NCI-H1092 (cell line): ENCODE results near the gene MAST4.

ENCODE experiments used
- DNase-seq: peaks from one replicate; lab custom pipeline; 2025; lab: John Stamatoyannopoulos, UW

Gene MAST4

GRCh38 chr5:66992547-66992946, 396.4 kb downstream of the MAST4 start:
- DNase-seq = no peak

- DNase-seq = no peak
Measured at GRCh38 chr5:66993448-66993847, 397.3 kb downstream of the MAST4 start.

- DNase-seq = no peak
Measured at GRCh38 chr5:66993882-66994281, 397.7 kb downstream of the MAST4 start.

- no peak for DNase-seq
Measured at GRCh38 chr5:66994790-66995189, 398.6 kb downstream of the MAST4 start.

- no peak for DNase-seq
Measured at GRCh38 chr5:67000794-67001475, 404.7 kb downstream of the MAST4 start.

- no peak for DNase-seq
Measured at GRCh38 chr5:67002832-67003684, 406.9 kb downstream of the MAST4 start.

- no peak for DNase-seq
Measured at GRCh38 chr5:67003685-67003934, 407.4 kb downstream of the MAST4 start.

GRCh38 chr5:67003935-67004729, 407.9 kb downstream of the MAST4 start:
- peak; percentile 30 for DNase-seq

- DNase-seq = no peak
Measured at GRCh38 chr5:67004730-67005350, 408.6 kb downstream of the MAST4 start.

GRCh38 chr5:67005737-67006499, 409.7 kb downstream of the MAST4 start:
- DNase-seq = no peak

- DNase-seq = no peak
Measured at GRCh38 chr5:67006500-67006848, 410.3 kb downstream of the MAST4 start.

GRCh38 chr5:67009028-67009427, 412.8 kb downstream of the MAST4 start:
- DNase-seq = no peak

GRCh38 chr5:67010684-67011409, 414.7 kb downstream of the MAST4 start:
- DNase-seq = no peak

- no peak for DNase-seq
Measured at GRCh38 chr5:67011422-67011821, 415.2 kb downstream of the MAST4 start.

GRCh38 chr5:67012171-67012570, 416.0 kb downstream of the MAST4 start:
- no peak for DNase-seq

- DNase-seq = no peak
Measured at GRCh38 chr5:67013719-67014118, 417.5 kb downstream of the MAST4 start.

GRCh38 chr5:67014191-67014590, 418.0 kb downstream of the MAST4 start:
- DNase-seq = no peak

- DNase-seq = no peak
Measured at GRCh38 chr5:67014957-67015400, 418.8 kb downstream of the MAST4 start.

GRCh38 chr5:67015541-67016191, 419.5 kb downstream of the MAST4 start:
- peak; percentile 10 for DNase-seq

GRCh38 chr5:67019065-67019845, 423.1 kb downstream of the MAST4 start:
- DNase-seq = no peak
